Measurements from ENCODE around the gene SPEM3.

Gene SPEM3

GRCh38 chr17:7425756-7426155 is 2.9 kb upstream of the SPEM3 start:
- H3K36me3 ChIP-seq (replicated peaks; ENCODE audit: low read depth, low read length), result no peaks in the 10 kb centered on the region
- no peaks in the 10 kb centered on the region for H3K9me3 ChIP-seq (ENCODE audit: insufficient read depth, low read length)
- H3K4me3 ChIP-seq (ENCODE audit: low read length), result no peak overlapping the region
- no peak for TF ChIP-seq EZH2phosphoT487 (IDR thresholded peaks at IDR 0.05; ENCODE audit: low read depth)
- no peaks in the 10 kb centered on the region for H3K27me3 ChIP-seq (ENCODE audit: low read depth, low read length)
- H3K27ac ChIP-seq (ENCODE audit: low read length), result no peak overlapping the region
- H4K20me1 ChIP-seq (ENCODE audit: insufficient read depth, low read length), result no peaks in the 10 kb centered on the region
- no peak overlapping the region for H3K4me2 ChIP-seq (ENCODE audit: low read length)
- H3K4me1 ChIP-seq (ENCODE audit: low read length), result no peaks in the 10 kb centered on the region
- H3K79me2 ChIP-seq (ENCODE audit: low read length), result no peaks in the 10 kb centered on the region
- no peak overlapping the region for H3K9ac ChIP-seq (ENCODE audit: low read length)
- H2AFZ ChIP-seq (ENCODE audit: low read depth, low read length), result no peak overlapping the region

GRCh38 chr17:7426203-7426863 is 2.3 kb upstream of the SPEM3 start:
- Histone ChIP-seq H3K79me2 (ENCODE audit: low read length) (no peaks in the 10 kb centered on the region), H3K9ac (ENCODE audit: low read length) (no peak overlapping the region)

GRCh38 chr17:7426896-7427489 is 1.7 kb upstream of the SPEM3 start:
- H3K4me2 ChIP-seq (ENCODE audit: low read length), result no peak overlapping the region
- no peaks in the 10 kb centered on the region for H3K79me2 ChIP-seq (ENCODE audit: low read length)
- H4K20me1 ChIP-seq (ENCODE audit: insufficient read depth, low read length), result no peaks in the 10 kb centered on the region

More at GRCh38 chr17:7426203-7426863, 2.3 kb upstream of the SPEM3 start:
- no peaks in the 10 kb centered on the region for H3K4me1 ChIP-seq (ENCODE audit: low read length)
- no peaks in the 10 kb centered on the region for H3K9me3 ChIP-seq (ENCODE audit: insufficient read depth, low read length)
- H3K27ac ChIP-seq (ENCODE audit: low read length), result no peak overlapping the region
- H4K20me1 ChIP-seq (ENCODE audit: insufficient read depth, low read length), result no peaks in the 10 kb centered on the region
- H3K4me2 ChIP-seq (ENCODE audit: low read length), result no peak overlapping the region
- no peak overlapping the region for H2AFZ ChIP-seq (ENCODE audit: low read depth, low read length)
- no peak overlapping the region for H3K4me3 ChIP-seq (ENCODE audit: low read length)
- no peaks in the 10 kb centered on the region for H3K27me3 ChIP-seq (ENCODE audit: low read depth, low read length)
- TF ChIP-seq EZH2phosphoT487 (IDR thresholded peaks at IDR 0.05; ENCODE audit: low read depth) (no peak), CTCF (IDR thresholded peaks at IDR 0.05; ENCODE audit: low read depth, low read length) (no peak)
- no peaks in the 10 kb centered on the region for H3K36me3 ChIP-seq (replicated peaks; ENCODE audit: low read depth, low read length)

GRCh38 chr17:7427549-7427948 is 1.1 kb upstream of the SPEM3 start:
- no peaks in the 10 kb centered on the region for H3K79me2 ChIP-seq (ENCODE audit: low read length)
- no peak overlapping the region for H2AFZ ChIP-seq (ENCODE audit: low read depth, low read length)
- no peak overlapping the region for H3K4me2 ChIP-seq (ENCODE audit: low read length)
- no peaks in the 10 kb centered on the region for H3K9me3 ChIP-seq (ENCODE audit: insufficient read depth, low read length)
- H3K9ac ChIP-seq (ENCODE audit: low read length), result no peak overlapping the region
- no peaks in the 10 kb centered on the region for H3K36me3 ChIP-seq (replicated peaks; ENCODE audit: low read depth, low read length)
- H3K4me1 ChIP-seq (ENCODE audit: low read length), result no peaks in the 10 kb centered on the region
- H3K4me3 ChIP-seq (ENCODE audit: low read length), result no peak overlapping the region
- H4K20me1 ChIP-seq (ENCODE audit: insufficient read depth, low read length), result no peaks in the 10 kb centered on the region
- H3K27me3 ChIP-seq (ENCODE audit: low read depth, low read length), result no peaks in the 10 kb centered on the region
- no peak overlapping the region for H3K27ac ChIP-seq (ENCODE audit: low read length)
- TF ChIP-seq CTCF (IDR thresholded peaks at IDR 0.05; ENCODE audit: low read depth, low read length) (no peak), EZH2phosphoT487 (IDR thresholded peaks at IDR 0.05; ENCODE audit: low read depth) (no peak)

More at GRCh38 chr17:7426896-7427489, 1.7 kb upstream of the SPEM3 start:
- Histone ChIP-seq H3K9ac (ENCODE audit: low read length) (no peak overlapping the region), H3K9me3 (ENCODE audit: insufficient read depth, low read length) (no peaks in the 10 kb centered on the region), H3K27ac (ENCODE audit: low read length) (no peak overlapping the region), H3K36me3 (replicated peaks; ENCODE audit: low read depth, low read length) (no peaks in the 10 kb centered on the region), H3K27me3 (ENCODE audit: low read depth, low read length) (no peaks in the 10 kb centered on the region), H3K4me1 (ENCODE audit: low read length) (no peaks in the 10 kb centered on the region), H2AFZ (ENCODE audit: low read depth, low read length) (no peak overlapping the region), H3K4me3 (ENCODE audit: low read length) (no peak overlapping the region)
- no peak for TF ChIP-seq EZH2phosphoT487 (IDR thresholded peaks at IDR 0.05; ENCODE audit: low read depth)
- TF ChIP-seq CTCF (IDR thresholded peaks at IDR 0.05; ENCODE audit: low read depth, low read length), result no peak
